GM18498 (cell line): ENCODE data around the gene TULP4.
"Not testable (repeated sequence)": the region's sequence is repeated elsewhere in the genome, so short reads cannot be mapped to it uniquely, and the experiment has no call there.

ENCODE experiments used
- ATAC-seq: cut with Tn5 transposase; IDR thresholded peaks from one replicate; pipeline ENCODE4 v1.9.1; 2021; ENCODE audit warnings: mild to moderate bottlenecking, moderate library complexity; ENCODE audit not compliant: unreplicated experiment

The TULP4 gene

GRCh38 chr6:158388727-158389126 is 76.5 kb downstream of the TULP4 start:
- ATAC-seq: no peak

GRCh38 chr6:158389193-158389919 is 77.1 kb downstream of the TULP4 start:
- no peak for ATAC-seq

DNA sequence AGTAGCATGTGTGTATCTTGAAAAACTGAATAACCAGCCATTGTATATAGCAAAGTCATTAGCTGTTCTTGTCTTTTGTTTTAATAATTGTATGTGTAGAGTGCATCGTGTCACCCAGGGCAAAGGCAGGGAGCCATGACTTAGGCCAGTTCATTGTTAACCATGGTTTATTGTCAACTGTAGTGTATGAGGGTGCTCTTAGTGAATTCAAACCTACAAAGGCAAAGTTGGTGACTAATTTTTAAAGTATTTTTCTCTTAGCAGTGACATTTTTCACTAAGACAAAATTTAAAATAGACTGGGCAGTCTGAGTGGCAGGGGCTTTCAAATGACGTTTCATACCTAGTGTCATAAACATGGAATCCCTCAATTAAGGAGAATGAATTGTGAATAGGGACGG is 79.0 kb downstream of the TULP4 start:
- no peak for ATAC-seq

GRCh38 chr6:158391977-158392376 is 79.7 kb downstream of the TULP4 start:
- ATAC-seq: not testable (repeated sequence)

DNA sequence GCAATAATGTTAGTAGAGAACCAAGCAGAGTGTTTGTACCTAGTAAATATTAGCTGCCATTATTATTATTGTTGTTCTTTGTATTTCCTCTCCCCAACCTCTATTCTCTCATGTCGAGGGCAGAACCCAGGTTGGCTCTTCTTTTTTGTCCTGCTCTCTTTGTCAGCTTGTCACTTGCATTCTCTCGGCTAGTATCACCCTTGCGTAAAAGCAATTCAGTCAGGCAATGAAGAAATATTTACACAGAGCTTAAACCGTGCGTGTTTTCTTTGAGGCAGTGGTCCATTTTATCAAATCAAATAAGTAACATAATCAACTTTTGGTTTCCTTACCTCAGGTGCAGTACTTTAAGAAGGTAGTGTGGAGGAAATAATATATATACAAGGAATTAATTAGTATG is 83.9 kb downstream of the TULP4 start:
- ATAC-seq: no peak

GRCh38 chr6:158397578-158397977 is 85.3 kb downstream of the TULP4 start:
- no peak for ATAC-seq

- ATAC-seq: no peak
These were observed 86.2 kb downstream of the TULP4 start for GRCh38 chr6:158398252-158399024.

DNA sequence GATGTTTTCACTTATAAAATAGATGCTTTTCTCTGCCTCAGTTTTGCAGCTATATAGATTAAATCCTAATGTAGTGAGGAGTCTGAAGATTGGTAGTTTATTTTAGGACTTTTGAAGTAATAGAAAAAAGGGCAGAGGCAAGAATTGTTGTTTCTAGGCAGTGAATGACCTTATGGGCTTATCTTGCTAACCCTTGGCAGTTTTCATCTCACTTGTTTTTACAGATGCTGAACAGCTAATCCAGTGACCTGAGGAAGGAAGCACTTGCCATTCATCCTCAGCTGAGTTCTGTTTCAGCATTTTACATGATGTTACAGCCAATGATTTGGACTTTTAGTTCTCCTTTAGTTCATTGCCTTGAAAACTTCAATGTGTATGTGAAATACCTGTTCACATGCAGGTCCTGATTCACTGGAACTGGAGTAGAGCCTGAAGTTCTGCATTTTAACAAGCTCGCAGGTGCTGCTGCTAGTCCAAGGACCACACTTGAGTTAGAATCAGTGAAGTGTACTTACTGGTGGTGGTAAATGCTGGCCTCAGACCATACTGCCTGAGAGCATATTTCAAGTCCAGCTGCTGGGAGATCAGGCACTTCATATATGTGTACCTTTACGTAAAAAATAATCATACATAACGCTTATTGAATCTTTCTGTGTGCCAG is 86.9 kb downstream of the TULP4 start:
- ATAC-seq: no peak

GRCh38 chr6:158402184-158402583 is 89.9 kb downstream of the TULP4 start:
- ATAC-seq: no peak

DNA sequence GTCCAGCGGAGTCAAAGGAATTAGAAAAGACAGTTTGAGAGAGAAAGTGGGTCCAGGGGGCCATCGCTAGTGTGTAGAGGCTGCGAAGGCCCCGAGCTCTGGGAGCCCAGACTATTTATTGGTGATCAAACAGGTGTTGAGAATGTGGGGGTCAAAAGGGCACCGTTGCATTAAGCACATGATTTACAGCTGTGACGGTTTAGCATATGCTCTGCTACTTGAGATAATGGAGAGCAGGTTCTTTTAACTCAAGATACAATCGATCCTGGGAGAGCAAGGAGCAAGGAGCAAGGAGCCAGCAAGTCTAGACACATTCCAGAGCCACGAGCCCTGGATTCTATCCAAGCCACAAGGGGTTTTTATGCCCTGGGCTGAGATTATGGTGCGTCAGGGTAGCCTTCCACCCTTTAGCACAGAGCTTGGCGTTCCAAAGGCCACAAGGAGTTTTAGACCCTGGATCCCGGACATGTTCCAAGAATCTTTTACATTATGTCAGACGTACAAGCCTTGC is 93.1 kb downstream of the TULP4 start:
- ATAC-seq: not testable (repeated sequence)

GRCh38 chr6:158405933-158406332 is 93.7 kb downstream of the TULP4 start:
- no peak for ATAC-seq

DNA sequence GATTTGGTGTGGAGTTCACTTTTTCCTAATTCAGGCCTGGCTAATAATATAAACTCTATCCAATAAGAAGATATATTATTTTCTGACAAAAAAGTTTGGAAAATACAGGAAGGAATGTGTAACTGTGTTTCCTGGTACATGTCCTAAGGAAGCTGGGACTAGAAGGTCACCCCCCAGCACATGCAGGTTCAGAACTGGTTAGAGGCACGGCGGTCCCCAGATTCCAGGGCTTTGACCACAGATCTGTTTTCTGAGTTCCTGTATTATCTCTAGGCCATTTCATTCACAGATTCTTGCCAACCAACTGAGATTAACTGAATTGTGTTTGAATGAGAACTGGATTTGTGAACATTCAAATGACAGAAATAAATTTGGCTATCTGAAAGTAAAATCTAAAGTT is 94.5 kb downstream of the TULP4 start:
- no peak for ATAC-seq

- ATAC-seq: no peak
These were observed 95.7 kb downstream of the TULP4 start for GRCh38 chr6:158408013-158408412.

DNA sequence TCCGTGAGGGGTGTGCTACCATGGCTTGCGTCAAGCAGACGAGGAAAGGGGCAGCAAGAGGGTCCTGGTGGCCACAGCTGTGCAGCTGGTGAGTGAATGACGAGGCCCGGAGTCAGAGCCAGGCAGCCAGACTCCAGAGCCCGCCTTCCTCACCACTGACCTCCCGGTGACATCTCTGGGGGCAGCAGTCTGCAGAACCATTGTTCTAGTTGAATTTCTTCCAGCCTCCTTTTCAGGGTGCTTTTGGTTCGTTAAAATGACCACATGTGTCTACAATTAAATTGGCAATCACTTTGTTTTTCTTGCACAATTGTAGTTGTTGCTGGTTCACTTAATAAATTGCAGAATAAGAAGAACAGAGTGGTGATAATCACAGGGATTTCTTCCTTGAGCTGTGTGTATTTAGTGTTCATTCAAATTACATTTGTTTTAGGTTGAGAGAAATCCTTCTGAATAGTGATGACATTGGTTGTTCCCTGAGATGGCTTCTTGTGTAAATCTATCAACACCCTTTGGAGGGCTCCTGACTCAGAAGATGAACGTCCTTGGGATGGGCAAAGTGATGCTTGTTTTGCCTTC is 96.4 kb downstream of the TULP4 start:
- no peak for ATAC-seq

GRCh38 chr6:158409451-158409850 is 97.2 kb downstream of the TULP4 start:
- ATAC-seq: no peak

DNA sequence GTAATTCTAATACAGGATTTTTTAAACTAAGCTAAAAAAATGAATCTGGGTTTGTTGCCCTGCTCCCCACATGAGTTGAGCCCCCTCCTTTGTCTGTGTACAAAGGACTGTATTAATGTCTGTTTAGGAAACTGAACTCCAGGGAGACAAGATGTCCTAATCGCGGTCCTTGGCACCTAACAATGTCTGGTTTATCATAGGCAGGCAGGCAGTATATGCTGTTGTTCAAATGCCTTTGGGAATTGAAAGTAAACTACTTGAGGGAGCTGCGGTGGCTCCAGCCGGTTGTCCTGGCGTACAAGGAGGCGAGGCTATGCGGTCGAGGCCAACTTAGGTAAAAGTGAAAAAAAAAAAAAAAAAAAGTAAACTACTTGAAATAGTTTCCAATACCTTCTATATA is 98.5 kb downstream of the TULP4 start:
- ATAC-seq: no peak

- ATAC-seq: no peak
These were observed 99.7 kb downstream of the TULP4 start for GRCh38 chr6:158411998-158412397.

DNA sequence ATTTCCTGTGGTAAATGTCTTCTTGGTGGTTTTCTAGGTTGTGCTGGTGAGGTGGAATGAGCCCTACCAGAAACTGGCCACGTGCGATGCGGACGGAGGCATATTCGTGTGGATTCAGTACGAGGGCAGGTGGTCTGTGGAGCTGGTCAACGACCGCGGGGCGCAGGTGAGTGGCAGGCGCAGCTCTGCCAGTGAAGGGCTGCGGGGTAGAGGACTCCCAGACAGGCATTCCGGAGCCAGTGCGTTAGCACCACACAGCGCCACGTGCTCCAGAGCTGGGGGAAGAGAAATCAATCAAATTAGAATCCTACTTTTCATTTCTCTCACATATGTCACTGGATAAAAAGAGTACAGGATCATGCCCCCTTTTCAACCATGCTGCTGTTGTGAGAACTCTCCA is 100.8 kb downstream of the TULP4 start:
- no peak for ATAC-seq

GRCh38 chr6:158413814-158414565 is 101.7 kb downstream of the TULP4 start:
- no peak for ATAC-seq

DNA sequence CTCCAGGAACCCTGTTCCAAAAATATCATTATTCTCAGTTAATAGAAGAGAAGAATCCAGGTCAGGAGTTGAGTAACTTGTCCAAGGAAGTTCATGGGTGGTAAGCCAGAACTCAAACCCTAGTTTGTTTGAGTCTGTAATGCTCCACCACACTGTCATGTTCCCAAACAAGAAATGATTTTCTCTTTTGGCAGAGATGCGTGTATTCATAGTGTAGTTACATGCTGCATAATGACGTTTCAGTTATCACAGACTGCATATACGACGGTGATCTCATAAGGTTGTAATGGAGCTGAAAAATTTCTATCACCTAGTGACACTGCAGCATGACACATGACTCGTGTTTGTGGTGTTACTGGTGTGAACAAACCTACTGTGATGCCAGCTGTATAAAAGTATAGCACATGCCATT is 102.6 kb downstream of the TULP4 start:
- no peak for ATAC-seq

GRCh38 chr6:158415666-158416065 is 103.4 kb downstream of the TULP4 start:
- ATAC-seq: no peak
